ENCODE measurements around the gene SDC4.
"Not testable (repeated sequence)": the region's sequence is repeated elsewhere in the genome, so short reads cannot be mapped to it uniquely, and the experiment has no call there.

The SDC4 gene

GRCh38 chr20:45363611-45364492 lies 15.6 kb upstream of the SDC4 start:
- DNase-seq (ENCODE audit: low spot score): no peak

DNA sequence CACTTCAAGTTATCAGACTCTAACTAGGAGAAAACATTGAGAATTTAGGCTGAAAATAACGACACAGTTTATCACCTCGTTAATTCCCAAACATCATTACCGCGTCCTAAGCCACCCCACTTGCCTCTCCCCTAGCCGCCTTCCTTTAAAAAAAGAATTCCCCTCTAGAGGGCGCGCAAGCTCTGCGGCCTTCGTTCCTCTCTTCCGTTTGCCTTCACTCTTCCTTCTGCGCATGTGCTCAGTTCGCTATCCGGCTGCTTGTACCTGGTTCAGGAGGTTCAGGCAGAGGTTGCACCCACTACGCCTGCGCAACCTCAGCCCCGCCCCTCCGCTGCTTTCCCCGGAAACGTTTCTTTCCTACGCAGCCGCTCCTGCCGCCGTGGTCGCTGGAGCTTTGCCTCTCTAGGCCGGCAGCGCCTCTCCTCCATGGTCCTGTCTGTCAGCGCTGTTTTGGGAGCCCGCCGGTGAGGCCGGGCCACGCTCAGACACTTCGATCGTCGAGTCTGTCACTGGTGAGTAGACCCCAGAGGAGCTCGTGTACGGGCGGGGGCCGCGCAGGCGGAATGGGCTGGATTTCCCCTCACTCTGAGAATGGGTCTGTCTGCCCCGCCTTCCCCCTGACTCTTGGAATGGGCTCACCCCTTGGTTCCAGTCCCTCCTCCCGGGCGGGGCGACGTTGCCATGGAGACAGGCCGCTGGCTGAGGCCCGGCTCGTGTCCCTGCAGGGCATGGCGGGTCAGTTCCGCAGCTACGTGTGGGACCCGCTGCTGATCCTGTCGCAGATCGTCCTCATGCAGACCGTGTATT lies 14.8 kb upstream of the SDC4 start, which contains the start of gene SYS1:
TSS of gene SYS1 (plus strand) at position 353 of the 807 bp plus-strand sequence. CDS start at position 729, 376 bp downstream.
- DNase-seq (ENCODE audit: low spot score): peak; percentile 99

DNA sequence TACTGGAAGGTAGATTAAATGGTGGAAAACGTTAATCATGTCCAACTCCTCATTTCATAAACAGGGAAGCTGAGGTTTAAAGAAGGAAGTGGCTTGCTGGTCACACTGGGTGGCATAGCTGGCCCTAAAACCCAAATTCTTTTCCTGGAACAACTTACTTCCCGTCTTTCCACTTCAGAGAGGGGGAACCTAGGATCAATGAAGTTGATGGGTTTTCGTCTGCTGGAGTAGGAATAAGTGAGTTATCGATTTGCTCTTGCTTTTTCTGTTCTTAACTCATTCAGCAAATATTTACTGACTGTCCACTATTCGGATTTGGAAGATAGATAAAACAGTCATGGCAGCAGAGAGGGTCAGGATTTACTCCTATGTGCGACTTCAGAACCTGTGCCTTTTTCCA lies 13.6 kb upstream of the SDC4 start:
- no peak for DNase-seq (ENCODE audit: low spot score)

- peak; percentile 94 for DNase-seq (ENCODE audit: low spot score)
Observed at GRCh38 chr20:45359406-45360148, 11.4 kb upstream of the SDC4 start.

DNA sequence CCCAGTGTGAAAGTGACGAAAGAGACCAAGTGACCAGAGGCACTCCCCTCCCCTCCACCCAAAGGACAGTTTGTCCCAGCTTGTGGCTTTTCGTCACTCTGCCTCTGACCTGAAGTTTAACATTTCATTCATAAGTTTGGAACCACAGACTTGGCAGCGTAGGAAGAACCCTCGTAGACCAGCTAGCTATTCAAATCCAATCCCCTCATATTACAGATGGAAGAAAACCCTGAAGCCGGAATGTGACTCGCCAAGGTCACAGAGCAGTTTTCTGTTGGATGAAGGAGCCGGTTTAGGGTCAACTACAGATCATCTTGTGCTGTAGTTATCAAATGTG lies 10.8 kb upstream of the SDC4 start:
- no peak for DNase-seq (ENCODE audit: low spot score)

DNA sequence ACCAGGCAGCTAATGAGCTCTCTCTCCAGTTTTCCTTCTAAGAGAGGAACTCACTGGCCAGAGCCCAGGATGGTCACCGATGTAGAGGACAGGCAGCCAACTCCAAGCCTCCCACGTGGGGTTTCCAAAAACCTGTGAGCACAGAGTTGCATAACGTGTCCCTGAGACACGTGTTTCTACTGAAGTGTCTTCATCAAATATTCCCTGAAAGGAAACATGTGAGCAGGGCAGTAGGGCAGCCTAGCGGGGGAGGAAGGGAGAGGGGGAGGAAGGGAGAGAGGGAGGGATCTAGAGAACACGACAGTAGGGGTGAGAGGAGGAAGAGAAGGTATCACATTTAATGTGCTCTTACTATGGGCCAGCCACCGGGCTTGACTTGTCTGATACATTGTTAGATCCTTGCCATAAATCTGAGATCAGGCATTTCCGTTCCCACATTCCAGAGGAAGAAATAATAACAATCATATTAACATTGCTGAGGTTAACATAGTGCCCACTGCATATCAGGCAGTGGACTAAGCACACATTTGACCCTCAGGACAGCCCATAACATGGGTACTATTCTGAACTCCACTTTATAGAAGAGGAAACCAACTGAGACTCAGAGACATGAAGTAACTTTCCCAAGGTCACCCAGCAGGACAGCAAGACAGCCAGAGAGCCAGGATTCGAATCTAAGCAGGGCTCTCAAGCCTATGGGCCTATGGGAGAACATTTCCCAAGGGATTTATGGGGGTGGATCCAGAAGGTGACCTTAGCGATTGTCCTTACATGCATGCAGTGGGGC lies 10.3 kb upstream of the SDC4 start:
- DNase-seq (ENCODE audit: low spot score): peak; percentile 57

DNA sequence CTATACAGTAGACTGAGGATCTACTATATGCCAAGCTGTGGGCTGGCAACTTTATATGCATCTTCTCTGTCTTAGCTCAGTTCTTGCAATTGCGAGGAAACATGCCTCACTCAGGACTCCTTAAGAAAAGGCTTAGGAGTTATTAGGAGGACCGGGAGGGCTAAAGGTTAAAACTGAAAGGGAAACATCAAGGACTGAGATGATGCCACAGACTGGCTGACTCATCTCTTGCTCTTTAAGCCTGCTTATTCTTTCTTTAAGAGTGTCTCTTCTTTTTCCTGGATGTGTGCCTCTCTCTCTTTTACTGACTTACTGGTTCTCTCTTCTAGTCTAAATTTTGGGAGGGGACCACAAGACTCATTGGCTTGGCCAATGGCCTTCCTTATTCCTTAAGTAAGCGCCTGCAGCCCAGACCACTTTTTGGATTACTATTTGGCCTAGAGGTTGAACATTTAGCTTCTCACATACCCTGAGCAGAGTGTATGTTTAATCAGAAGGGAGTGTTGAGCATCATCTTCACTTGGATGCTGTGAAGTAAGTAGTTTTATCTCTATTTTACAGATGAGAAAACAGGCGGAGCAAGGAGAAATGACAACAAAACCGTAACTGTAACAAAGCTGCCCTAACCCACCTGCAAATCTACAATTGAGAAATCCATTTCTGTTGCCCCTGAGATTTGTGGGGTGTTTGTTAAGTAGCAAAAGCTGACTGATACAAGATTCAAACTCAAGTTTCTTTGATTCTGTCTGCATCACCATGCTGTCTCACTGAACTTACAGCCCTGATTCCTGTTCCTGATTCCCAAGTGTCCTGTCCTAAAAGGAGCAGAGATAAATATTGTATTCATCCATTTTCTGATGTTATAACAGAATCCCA lies 7.2 kb upstream of the SDC4 start:
- peak; percentile 64 for DNase-seq (ENCODE audit: low spot score)

- no peak for DNase-seq (ENCODE audit: low spot score)
Observed at GRCh38 chr20:45354423-45355208, 6.4 kb upstream of the SDC4 start.

- DNase-seq (ENCODE audit: low spot score): no peak
Observed at GRCh38 chr20:45353746-45354145, 5.5 kb upstream of the SDC4 start.

GRCh38 chr20:45352729-45353128 lies 4.5 kb upstream of the SDC4 start:
- no peak for DNase-seq (ENCODE audit: low spot score)

GRCh38 chr20:45350795-45351194 lies 2.6 kb upstream of the SDC4 start:
- DNase-seq (ENCODE audit: low spot score): not testable (repeated sequence)

DNA sequence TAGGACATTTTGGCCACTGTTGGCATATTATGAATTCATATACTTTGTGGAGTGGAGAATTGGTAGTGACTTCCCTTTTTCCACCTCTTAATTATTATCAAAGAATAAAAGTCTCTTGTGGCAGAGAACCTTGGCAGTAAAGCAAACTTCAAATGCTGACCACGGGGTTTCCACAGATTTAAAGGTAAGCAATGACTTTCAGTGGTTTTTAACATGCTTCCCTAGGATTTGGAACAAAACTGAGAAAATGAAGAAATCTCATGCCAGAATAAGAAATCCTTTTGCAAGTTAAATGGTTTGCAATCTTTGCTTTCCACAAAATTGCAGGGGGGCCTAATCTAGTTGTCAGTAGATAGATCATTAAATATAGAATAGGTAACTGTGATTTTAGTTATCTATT lies 2.0 kb upstream of the SDC4 start:
- DNase-seq (ENCODE audit: low spot score): no peak

GRCh38 chr20:45347297-45347935 lies 808 bp downstream of the SDC4 start:
- no peak for DNase-seq (ENCODE audit: low spot score)

- no peak for DNase-seq (ENCODE audit: low spot score)
Observed at GRCh38 chr20:45346851-45347250, 1.4 kb downstream of the SDC4 start.

GRCh38 chr20:45346291-45346718 lies 1.9 kb downstream of the SDC4 start:
- DNase-seq (ENCODE audit: low spot score): peak; percentile 62

GRCh38 chr20:45345104-45345936 lies 2.9 kb downstream of the SDC4 start:
- DNase-seq (ENCODE audit: low spot score): no peak

DNA sequence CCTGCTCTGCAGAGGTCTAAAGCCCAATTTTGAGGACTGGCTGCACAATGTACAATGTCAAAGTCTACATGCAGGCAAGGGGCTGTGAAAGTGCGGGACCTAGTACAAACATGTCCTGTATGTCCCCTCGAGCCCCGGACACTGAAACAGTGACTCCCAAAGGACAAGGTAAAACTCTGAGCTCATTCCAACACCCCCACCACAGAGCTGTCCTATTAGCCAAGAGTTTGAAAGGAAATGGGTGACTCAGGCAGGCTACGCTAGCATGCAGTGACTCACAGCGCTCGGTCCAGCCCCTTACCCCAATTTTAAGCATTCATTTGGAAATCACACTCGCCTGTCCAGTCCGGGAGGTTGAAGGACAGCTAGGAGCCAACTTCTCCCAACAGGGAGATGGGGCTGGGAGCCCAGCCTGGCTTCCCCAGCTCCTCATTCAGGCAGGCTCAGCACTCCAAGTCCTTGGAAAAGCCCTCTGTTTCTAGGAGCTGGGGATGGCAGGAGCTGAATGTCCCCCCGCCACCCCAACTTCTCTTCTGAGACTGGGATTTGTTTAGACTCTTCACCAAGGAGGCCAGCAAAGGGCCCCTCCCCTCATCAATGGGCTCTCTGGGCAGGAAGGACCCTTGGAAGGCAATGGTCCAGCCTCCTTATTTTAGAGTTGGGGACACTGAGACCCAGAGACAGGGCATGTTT lies 3.9 kb downstream of the SDC4 start:
- DNase-seq (ENCODE audit: low spot score): peak; percentile 93

Measured in kidney tubule cell (primary cell).